HG02623 (cell line): Measurements from ENCODE around the gene ACTN1.

Experiments used
- ATAC-seq: cut with Tn5 transposase; IDR thresholded peaks from one replicate; pipeline ENCODE4 v1.9.1; 2021; ENCODE audit warnings: moderate library complexity; ENCODE audit not compliant: unreplicated experiment

Gene ACTN1

DNA sequence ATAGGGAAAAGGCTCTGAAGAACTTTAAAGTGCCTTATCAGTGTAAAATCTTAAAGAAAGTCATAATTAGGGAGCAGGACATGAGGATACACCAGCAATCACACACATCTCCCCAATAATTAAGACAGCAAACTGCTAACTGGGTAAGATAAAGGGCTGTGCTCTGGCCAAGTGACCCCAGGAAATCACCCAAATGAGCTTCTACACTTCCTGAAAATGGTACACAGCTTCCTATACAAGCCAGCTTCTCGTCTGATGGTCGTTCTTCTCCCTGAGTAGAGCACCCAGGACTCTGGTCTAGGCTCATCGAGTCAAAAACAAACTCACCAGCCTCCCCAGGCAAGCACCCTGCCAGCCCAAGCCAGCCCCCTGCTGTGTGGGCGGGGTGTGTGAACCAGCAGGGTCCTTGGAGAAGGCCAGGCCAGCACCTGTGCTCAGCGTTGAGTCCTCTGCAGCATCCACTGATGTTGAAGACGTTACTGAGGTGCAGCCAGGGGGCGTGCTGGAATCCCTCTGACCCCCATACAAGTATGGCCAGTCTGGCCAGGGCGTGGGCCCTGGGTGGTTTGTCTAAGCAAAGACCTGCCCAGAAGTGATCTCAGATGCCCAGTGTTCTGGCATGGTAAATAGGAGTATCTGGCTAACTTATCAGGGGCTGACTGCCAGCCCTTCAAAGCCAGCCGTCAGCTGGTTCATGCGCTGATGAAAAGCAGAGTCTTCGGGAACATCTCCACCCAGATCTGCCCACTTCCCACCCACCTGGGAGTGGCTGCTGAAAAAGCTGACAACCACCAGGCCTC is 41.4 kb downstream of the ACTN1 start:
- ATAC-seq, result no peak

DNA sequence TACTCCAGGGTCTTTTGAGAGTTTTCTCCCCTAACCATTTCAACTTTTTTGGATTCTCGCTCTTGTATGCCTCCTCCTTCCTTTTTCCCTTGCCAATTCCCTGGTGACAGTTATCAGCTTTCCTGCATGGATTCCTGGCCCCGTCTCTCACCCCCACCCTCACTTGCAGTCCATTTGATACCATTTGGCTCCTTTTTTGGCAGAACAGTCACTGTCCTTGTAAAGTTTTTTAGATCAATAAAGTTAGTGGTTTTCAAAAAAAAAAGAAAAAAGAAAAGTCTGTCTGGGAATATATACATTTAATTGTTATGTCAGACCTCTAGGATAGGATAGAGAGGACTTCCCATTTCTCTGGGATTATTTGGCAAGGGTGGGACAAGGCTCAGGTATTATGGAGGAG is 42.1 kb downstream of the ACTN1 start:
- no peak for ATAC-seq

GRCh38 chr14:68936476-68936875 is 42.6 kb downstream of the ACTN1 start:
- ATAC-seq, result no peak

- ATAC-seq, result no peak
These were observed 43.3 kb downstream of the ACTN1 start for GRCh38 chr14:68935761-68936214.

DNA sequence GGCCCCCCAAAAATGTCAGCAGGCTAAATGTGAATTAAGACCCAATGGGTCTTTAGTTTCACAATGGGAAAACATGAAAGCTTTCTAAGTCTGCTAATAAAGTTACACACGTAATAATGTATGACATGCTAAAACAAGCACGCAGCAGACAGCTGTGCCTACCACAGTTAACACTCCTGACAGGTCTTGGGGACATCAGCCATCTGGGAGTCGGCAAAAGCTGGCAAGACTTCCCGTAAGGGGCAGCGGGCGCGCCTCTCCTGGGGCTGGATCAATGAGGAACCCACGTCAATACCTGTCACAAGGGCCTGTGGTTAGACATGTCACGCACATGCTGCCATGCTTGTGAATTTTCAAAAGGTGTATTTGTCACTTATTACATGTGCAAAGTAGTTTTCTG is 45.0 kb downstream of the ACTN1 start:
- ATAC-seq, result no peak

DNA sequence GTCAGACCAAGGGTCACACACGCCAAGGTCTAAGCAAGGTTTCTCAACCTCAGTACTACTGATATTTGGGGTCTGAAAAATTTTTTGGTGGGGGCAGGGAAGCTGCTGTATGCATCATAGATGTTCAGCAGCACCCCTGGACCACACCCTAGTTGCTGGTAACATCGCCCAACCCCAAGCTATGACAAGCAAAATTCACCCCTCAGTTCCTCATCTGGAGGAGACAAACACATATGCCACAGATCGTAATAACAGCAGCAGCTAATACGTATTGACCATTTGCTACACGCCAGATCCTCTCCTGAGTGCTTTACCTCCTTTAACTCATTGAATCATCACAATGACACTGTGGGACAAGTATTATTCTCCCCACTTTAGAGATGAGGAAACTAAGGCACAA is 46.4 kb downstream of the ACTN1 start:
- no peak for ATAC-seq

DNA sequence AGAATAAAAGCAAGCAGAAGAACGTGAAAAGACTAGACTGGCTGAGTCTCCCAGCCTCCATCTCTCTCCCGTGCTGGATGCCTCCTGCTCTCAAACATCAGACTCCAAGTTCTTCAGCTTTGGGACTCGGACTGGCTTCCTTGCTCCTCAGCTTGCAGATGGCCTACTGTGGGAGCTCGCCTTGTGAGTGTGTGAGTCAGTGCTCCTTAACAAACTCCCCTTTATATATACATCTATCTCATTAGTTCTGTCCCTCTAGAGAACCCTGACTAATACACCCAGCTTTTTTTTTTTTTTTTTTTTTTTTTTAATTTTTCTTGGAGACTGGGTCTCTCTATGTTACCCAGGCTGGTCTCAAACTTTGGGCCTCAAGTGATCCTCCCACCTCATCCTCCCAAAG is 46.9 kb downstream of the ACTN1 start:
- no peak for ATAC-seq

DNA sequence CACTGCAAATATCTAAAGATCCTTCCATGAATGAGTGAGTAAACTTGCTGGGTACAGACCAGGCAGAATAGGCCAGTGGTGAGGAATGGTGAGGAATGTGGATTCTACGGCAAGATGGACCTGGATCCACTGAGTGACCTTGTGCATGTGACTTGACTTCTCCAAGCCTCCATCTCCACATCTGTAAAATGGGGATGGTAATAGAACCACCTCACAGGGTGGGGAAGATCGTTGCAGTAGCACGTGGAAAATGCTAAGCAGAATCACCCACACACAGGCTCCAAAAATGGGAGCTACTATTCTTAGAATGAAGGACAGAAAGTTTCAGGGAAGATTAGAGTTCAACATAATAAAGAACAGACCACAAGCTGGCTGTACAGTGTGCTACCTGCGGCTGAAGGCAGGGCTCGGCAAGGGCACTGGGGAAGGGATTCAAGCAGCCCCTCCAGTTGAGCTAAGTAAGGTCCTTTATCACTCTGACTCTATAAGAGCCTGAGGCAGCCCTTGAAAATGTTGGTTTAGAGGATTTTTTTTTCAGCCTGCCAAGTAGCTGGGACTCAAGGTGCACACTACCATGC is 47.5 kb downstream of the ACTN1 start:
- ATAC-seq, result no peak

- no peak for ATAC-seq
These were observed 48.0 kb downstream of the ACTN1 start for GRCh38 chr14:68931063-68931462.

GRCh38 chr14:68929623-68930307 is 49.3 kb downstream of the ACTN1 start:
- no peak for ATAC-seq

- ATAC-seq, result no peak
These were observed 50.1 kb downstream of the ACTN1 start for GRCh38 chr14:68928770-68929550.

DNA sequence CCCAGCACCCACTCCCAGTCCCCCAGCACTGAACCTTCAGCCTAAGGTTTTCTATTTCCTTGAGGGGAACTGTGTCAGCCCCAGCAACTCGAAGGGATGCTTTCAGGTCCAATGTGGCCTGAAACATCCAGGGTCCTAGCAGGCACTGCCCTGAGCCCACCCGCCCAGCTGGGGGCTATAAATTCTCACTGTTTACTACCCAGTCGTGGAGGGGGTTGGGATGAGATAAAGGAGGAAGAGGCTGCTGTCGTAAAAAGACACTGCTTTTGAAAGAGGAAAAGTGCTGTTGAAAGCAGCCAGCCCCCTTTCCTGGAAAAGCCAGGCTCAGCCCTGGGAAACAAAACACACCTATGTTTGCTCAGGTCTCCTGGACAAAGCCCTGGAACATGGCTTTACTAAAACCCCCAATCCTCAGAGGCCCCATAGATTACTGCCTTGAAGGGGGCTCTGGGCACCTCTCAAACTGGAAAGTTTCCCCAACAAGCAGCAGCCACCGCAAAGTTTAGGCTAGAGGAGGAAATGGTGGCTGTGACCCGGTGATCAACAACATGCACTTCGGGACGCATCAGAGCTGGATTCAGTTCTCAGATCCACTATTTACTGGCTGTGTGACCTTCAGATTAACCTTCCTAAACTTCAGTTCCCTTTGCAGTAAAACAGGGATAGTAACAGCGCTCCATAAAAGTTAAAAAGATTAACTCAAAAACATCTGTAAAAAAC is 51.0 kb downstream of the ACTN1 start:
- ATAC-seq, result no peak

- no peak for ATAC-seq
These were observed 52.0 kb downstream of the ACTN1 start for GRCh38 chr14:68927089-68927488.

- no peak for ATAC-seq
These were observed 52.9 kb downstream of the ACTN1 start for GRCh38 chr14:68926236-68926635.

DNA sequence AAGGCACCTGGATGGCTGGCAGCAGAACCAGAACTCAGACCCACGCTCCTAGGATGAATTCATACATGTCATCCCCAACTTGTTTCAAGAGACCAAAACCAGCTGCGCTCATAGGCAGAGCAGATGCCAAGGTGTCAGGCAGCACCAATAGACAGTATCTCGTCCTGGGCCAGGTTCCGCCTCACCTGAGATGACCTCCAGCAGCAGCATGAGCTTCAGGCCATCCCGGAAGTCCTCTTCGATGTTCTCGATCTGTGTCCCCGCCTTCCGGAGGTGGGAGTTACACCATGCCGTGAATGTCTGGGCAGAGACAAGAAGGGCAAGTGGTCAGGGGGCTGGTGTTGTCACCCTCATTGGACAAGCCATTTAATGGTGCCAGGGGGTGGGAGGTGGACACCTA is 53.7 kb downstream of the ACTN1 start:
- no peak for ATAC-seq

DNA sequence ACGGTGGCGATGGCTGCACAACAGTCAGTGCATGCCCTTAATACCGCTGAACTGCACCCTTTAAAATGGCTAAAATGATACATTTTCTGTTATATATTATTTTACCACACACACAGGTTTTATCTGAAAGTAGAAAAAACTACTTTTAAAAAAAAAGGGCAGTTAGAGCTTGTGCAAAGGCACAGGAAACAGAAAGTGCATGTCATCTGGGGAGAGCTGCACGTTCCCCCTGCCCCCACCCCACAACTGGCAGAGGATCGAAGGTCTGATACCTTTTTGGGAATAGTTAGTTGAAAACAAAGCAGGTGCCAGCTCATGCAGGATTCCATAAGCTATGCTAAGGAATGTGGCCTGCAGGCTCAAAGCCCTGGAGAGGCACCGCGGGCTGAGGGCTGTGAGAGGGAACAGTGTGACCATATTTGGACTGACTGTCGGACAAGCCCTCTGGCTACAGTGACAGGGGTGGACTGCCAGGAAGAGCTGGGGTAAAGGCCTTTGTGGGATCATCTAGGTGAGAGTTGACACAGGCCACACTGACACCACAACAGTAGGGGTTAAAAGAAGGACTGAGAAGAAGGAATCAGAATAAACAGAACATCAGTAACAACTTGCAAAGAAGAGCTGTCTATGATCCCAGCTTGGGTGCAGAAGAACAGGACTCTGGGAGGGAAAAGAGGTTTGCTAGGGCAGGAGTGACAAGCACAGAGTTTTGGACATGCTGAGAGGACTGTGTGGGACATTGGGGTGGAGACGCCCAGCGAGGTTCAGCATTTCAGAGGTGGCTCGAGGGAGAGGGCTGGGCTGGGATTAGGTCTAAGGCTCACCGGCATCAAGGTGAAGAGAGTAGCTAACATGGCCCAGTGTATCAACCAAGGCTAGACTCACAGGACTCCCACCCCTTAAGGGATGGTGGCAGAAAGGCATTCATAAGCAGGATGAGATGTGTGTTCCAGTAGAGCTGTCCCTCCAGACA is 54.6 kb downstream of the ACTN1 start:
- ATAC-seq, result no peak

GRCh38 chr14:68922886-68923285 is 56.2 kb downstream of the ACTN1 start:
- no peak for ATAC-seq

DNA sequence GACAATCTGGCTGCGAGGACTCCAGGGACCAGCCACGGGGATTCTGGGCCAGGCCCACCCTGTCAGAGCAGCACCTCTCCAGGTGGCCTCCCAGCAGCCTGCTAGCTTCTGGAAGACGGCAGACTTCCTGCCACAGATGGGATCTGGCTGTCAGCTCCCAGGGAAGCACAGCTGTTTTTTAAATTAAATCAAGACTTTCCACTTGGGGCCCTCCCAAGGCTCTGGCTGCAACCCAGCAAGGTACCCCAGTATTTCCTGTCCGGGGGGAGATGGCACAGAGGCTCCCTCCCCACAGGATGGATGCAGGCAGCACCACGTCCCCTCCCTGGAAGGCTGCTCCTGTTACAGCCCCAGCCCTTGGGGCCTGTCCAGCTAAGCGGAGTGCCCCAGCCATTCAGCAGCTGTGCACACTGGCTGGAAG is 56.9 kb downstream of the ACTN1 start:
- ATAC-seq, result no peak

- no peak for ATAC-seq
These were observed 57.4 kb downstream of the ACTN1 start for GRCh38 chr14:68921666-68922065.
